HG02642 (cell line): Measurements from ENCODE around the gene CNPY1.
"Not testable (repeated sequence)": the region's sequence is repeated elsewhere in the genome, so short reads cannot be mapped to it uniquely, and the experiment has no call there.

ENCODE experiments used
- ATAC-seq: cut with Tn5 transposase; IDR thresholded peaks from one replicate; pipeline ENCODE4 v1.9.1; 2021; ENCODE audit warnings: mild to moderate bottlenecking; ENCODE audit not compliant: unreplicated experiment, poor library complexity

The CNPY1 gene

DNA sequence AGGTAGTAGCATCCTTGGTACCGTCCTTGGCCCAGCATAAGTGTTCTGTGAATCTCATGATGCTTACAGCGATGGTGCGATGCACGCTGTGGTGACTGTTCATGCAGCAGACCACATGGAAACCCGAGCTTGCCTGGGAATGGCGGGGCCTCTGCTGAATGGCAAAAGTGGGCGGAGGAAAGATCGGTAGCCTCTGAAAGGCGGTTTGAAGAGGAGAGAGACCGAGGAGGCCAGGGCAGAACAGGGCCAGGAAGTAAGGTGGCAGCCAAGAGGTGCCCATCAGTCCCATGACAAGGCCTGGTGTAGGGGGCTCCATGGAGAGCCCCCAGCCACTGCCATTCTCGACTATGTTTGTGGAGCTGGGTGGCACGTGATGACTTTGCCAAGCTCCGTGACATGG lies 33.2 kb upstream of the CNPY1 start:
- ATAC-seq, result no peak

DNA sequence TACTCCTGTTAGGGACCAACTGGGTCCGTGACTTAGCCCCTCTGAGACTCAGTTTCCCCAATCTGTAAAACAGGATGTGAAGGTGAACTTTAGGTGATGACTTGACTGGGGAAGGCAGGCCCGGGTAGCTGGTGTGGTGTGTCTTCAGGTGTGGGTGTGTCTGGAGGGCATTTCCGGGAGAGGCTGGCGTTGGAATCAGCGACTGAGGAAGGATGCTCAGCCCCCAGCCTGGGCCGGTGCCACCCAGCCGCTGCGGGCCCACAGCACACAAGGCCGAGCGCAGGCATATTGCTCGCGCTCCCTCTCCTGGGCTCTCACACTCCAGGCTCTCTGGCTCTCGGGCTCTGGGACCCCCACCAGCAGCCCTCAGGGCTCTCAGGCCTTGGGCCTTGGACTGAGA lies 31.7 kb upstream of the CNPY1 start:
- ATAC-seq, result no peak

DNA sequence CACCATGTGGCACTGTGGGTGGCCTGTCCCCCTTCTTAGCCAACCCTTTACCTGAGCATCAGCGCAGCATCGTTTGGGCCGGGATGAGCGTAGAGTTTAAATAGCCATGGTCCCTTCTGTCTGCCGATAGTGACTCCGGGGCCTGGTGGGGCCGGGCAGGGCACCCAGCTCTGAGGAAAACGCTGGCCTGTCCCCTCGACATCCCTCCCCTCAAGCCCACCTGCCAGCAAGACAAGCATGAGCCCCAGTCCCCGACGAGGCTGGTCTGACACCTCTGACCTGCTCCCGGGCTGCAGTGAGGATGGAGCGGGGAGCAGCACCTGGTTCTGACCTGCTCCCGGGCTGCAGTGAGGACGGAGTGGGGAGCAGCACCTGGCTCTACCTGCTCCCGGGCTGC lies 31.1 kb upstream of the CNPY1 start:
- ATAC-seq, result no peak

DNA sequence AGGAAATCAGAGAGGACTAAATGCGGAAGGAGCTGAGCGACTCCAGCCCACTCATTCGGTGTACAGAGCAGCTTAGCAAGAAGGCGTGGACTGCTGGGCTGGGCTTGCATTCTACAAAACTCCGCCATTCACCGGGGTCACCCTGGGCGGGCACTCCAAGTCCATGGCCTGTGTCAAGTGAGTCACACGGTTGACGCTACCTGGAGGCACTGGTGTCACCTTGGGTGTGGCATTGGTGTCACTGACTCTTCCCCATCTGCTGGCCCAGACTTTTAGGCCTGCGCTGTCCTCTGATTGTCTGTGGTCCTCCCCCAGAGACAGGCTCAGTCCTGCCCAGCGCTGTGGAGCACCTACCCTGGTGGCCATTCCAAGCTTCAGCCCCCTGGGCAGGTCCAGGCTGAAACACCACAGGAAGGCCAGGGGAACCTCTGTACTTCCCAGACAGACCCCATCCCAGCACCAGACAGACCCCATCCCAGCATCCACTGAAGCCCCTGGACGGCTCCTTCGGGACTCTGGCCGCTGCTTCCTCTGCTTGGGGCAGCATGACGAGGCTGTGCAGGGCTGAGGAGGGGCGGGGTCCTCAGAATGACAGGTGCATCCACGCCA lies 30.6 kb upstream of the CNPY1 start:
- ATAC-seq, result no peak

- ATAC-seq, result no peak
Measured at GRCh38 chr7:155576416-155576815, 30.1 kb upstream of the CNPY1 start.

DNA sequence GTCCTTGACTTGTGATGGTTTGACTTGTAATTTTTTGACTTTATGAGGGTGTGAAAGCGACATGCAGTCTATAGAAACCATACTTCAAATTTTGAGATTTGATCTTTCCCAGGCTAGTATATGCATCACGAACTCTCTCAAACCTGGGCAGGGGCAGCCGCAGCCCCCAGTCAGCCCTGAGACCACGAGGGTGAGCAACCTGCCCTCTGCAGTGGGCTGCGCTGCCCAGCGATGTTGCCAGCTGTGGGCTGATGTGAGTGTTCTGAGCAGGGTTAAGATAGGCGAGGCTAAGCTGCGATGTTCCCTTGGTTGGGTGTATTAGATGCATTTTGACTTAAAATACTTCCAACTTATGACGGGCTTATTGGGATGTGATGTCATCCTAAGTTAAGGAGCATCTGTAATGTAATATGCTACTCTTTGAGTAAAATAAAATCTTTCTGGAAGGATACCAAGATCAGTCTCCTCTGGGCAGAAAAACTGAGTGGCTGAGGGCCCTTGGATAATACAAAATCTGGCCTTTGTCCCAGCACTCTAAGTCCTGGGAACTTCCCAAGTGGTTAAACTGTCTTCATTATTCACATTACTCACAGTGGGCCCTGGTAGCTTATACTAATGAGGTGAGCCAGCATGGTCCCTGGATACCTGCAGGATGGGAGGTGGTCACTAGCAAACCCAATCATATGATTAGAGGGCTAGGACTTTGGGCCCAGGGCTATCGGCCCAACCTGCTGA lies 28.4 kb upstream of the CNPY1 start:
- no peak for ATAC-seq

DNA sequence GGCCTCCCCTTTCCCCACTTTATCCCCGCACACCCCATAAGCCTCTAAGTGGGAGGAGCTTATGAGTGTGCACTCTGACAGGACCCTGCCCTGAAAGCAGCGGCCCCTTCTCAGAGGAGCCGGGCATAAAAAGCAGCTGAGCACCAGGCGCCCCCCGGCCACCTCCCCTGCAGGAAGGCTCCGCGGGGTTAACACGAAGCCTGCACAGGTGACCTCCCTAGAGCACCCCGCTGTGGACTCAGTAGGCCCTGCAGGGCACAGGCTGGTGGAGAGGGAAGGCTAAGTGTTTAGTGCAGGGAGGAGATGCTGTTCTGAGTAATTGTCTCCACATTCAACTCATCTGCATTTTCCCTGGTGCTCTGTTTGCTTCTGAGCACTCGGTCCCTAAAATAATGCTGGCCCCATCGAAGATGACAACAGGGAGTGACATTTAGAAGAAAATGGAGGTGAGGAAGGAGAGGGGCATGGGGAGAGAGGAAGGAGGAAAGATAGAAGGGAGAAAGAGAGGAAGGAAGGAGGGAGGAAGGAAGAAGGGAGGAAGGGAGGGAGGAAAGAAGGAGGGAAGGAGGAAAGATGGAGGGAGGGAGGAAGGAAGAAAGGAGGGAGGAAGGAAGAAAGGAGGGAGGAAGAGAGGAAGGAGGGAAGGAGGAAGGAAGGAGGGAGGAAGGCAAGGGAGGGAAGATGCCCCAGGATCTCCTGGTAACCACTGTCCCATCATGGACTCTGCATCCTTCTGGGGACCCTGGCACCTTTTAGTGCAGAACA lies 25.4 kb upstream of the CNPY1 start:
- ATAC-seq, result no peak

DNA sequence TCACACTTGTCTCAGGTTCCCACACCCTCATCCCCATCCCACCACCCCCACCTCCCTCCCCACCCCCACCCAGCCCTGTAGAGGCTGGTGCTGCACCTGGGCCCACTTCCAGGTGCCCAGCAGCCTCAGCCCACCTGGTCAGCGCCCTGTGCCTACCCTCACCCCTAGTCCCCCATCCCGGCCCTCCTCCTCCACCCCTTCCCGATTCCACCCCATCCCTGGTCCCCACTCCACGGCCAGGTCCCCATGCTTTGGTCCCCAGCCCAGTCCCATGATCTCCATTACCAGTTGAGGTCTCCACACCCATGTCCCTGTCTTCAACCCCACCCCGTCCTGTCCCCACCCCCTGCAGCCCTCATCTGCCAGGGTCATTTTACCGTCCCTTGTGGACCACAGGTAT lies 24.6 kb upstream of the CNPY1 start:
- no peak for ATAC-seq

- no peak for ATAC-seq
Measured at GRCh38 chr7:155570171-155570958, 24.0 kb upstream of the CNPY1 start.

DNA sequence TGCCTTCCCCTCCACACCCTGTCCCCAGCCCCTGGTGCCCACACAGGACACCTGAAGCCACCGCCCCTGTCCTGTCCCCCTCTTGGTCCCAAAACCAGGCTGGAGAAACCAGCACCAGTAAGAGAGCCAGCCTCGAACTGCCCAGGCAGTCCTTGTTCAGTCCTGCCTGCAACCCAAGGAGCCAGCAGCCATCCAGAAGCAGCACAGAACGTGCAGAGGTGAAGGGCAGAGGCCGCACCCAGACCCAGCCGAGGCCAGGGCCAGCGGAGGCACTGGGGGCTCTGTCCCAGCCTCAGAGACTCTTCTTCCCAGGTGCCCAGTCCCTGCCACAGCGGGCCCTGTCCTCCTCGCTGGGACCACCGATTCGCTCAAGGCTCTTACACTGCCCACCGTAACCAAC lies 23.3 kb upstream of the CNPY1 start:
- no peak for ATAC-seq

DNA sequence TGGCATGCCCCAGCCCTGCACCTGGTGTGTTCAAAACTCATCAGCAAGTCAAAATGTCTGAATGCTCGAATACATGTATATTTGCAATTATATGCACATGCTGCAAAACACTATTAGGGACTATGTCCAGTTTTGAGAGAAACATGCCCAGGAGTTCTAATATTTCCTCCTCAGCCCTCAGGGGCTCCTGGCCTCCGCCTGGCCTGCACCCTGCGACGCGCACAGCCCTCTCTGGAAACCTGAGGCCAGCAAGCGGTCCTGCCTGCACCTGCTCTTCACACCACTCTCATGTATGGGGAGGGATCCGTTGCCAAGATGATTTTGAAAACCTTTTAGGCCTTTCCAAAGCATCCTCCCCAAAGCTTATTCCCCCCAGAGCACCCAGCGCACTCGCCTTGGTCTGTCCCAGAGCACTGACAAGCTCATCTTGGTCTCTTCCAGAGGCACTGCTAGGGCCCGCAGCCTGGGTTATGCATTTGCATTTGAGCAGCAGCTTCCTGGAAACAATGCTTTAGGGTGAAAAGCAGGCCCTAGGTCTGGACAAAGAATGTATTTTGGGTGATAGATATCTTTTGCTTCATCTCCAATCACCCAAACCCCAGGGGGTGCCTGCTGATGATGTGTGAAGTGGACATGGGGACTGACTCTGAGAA lies 22.6 kb upstream of the CNPY1 start:
- no peak for ATAC-seq

DNA sequence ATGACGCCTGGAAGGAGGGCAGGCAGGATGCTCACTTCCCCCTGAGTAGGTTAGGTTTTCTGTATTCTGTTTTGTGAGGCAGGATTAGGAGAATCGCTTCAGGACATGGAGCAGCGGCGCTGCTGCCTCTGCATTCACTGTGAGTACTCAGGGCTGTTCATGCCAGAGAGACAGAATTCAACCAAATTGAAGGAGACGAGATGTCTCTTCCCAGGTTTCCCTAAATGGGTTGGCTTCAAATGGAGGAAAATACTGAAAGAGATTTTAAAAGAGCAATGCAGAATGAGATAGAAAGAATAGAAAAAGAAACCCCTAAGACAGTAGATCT lies 21.9 kb upstream of the CNPY1 start:
- ATAC-seq, result no peak

- ATAC-seq, result no peak
Measured at GRCh38 chr7:155567646-155568332, 21.4 kb upstream of the CNPY1 start.

DNA sequence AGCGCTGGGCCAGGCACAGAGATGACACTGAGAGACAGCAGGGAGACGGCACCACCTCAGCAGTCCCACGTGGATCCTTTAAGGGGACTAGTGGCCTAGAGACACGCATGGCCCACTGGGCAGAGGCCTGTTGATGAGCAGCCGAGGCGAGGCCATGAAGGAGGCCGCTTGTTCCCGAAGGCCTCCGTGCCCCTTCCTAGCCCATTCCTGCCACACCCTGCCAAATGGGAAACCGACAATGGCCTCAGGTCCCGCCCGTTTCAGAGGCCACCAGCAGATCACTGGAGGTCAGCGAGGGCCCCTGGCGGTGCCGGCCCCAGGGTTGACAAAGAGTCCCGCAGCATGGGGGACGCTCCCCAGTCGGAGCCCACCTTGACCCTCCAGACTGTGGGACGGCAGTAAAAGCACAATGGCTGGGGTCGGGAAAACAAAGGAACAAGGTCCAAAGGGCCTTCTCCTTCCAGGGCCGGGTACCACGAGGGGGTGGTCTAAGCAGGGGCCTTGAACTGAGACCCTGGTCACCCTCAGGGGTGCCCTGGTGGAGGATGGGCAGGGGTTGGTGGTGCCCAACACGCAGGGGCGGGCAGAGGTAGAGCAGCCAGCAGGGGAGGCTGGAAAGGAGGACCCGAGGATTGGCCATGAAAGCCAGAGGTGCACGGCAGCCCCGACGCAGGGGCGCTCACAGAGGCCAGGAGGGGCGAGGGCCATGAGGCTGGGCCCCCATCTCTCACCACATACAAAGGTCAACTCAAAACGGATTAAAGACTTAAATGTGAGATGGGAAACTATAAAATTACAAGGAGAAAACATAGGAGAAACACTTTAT lies 19.9 kb upstream of the CNPY1 start:
- ATAC-seq, result no peak

GRCh38 chr7:155565596-155565995 lies 19.2 kb upstream of the CNPY1 start:
- ATAC-seq, result no peak

DNA sequence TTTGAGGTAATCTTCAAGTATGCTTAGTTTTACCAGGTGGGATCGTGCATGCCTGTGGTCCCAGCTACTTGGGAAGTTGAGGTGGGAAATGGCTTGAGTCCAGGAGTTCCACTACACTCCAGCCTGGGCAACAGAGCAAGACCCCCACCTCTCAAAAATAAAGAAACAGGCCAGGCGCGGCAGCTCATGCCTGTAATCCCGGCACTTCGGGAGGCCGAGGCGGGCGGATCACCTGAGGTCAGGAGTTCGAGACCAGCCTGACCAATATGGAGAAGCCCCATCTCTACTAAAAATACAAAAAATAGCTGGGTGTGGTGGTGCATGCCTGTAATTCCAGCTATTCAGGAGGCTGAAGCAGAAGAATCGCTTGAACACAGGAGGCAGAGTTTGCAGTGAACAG lies 16.6 kb upstream of the CNPY1 start:
- not testable (repeated sequence) for ATAC-seq

DNA sequence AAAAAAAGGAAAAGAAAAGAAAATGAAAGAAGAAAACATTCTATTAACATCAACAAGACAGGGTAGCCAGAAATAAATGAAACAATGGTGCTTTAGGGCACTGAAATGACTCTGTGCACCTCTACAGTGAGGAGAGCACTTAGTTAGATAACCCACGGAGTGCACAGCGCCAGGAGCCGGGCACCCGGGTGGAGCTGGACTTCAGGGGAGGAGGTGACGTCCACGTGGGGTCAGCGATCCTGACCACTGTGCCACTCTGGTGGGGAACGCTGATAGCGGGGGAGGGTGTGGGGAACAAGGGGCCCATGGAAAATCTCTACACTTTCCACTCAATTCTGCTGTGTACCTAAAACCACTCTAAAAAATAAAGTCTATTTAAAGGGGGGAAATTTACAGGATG lies 15.7 kb upstream of the CNPY1 start:
- no peak for ATAC-seq

GRCh38 chr7:155560982-155561686 lies 14.8 kb upstream of the CNPY1 start:
- ATAC-seq, result no peak
